HG02623 (cell line): ENCODE results near the gene CASKIN1.
A peak's percentile ranks its signal among the peaks of the same experiment; 100 is the strongest.

Experiments
- ATAC-seq: cut with Tn5 transposase; IDR thresholded peaks from one replicate; pipeline ENCODE4 v1.9.1; 2021; ENCODE audit warnings: moderate library complexity; ENCODE audit not compliant: unreplicated experiment

The CASKIN1 gene

DNA sequence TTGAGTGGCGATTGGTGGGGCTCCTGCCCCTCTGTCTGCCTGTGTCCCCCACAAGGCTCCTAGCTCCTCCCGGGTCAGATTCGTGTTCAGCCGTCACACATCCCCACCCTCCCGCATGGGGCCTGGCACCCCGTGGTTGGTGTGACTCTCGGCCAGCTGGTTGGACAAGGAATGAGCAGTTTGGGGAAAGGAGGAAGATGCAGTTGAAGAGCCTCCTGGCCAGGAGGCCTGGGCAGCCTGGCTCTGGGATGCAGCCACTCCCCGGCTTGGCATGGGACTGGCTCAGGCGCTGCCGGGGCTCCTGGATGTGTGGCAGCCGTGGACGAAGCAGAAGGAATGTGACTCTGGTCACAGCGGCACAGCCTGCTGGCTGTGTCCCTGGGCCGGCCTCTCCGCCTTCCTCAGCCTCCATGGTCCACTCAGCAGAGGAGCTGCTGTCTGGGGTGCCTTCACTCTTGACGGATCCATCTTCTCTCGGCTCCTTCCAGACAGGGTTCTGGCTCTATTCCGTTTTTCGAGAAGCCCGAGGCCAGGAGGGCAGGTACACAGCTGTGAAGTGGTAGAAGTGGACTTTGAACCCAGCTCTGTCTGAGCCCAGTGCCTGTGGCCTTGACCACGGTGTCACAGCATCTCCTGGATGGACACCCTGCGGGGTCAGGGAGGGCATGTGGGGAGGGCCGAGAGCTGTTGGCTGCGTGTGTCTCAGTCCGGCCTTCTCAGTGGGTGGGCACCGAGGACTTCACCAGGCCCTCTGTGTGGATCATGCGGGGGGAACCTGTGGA, 38.7 kb downstream of the CASKIN1 start:
- no peak for ATAC-seq

DNA sequence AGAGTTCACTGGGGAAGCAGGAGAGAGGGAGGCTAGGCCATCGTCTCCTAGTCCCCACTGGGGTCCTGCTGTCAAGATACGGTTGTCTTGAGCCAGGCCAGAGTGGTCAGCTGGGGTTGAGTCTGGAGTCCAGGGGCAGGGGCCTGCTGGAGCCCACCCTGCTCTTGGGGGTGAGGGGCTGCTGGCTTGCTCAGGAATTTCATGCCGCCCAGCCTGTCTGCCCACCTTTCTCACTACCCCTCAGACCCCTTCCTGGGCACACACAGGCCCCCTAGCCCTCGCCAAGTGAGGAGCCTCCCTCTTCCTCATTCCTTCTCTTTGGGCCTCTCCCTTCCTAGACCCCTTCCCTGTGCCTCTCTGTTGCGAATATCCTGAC, 39.6 kb downstream of the CASKIN1 start:
- no peak for ATAC-seq

DNA sequence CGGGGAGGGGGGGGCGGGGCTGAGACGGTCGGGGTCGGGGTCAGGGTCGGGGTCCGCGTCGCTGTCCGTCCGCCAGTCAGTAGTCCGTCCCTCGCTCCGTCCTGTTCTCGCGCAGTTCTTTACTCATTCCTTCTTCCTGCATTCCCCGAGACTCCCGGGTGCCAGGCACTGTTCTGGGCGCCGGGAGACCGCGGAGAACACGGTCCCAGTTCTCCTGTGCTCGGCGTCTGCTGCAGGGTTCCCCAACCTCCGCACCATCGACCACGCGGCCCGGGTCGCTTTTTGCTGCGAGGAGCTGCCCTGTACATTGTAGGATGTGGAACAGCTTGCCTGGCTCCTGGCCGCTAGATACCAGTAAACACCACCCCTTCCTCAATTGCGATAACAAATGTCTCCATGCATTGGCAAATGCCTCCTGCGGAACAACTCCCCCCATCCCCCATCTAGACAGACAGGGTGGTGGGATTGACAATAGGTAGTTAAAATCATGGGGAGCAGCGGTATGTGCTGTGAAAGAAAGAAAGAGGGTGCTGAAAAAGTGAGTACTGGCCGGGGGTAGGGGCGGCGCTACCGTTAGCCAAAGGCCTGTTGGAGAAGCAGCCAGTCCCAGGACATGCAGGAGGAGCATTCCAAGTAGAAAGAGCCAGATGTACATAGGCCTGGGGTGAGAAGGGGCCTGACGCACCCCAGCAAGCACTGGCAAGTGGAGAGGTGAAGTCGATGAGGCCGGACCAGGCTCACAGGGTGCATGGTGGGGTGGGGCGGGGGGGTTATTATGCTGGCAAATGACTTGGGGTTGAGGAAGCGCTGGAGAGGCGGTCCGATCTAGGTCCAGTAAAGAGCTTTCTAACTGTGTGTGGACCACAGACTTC, 40.2 kb downstream of the CASKIN1 start:
- no peak for ATAC-seq

DNA sequence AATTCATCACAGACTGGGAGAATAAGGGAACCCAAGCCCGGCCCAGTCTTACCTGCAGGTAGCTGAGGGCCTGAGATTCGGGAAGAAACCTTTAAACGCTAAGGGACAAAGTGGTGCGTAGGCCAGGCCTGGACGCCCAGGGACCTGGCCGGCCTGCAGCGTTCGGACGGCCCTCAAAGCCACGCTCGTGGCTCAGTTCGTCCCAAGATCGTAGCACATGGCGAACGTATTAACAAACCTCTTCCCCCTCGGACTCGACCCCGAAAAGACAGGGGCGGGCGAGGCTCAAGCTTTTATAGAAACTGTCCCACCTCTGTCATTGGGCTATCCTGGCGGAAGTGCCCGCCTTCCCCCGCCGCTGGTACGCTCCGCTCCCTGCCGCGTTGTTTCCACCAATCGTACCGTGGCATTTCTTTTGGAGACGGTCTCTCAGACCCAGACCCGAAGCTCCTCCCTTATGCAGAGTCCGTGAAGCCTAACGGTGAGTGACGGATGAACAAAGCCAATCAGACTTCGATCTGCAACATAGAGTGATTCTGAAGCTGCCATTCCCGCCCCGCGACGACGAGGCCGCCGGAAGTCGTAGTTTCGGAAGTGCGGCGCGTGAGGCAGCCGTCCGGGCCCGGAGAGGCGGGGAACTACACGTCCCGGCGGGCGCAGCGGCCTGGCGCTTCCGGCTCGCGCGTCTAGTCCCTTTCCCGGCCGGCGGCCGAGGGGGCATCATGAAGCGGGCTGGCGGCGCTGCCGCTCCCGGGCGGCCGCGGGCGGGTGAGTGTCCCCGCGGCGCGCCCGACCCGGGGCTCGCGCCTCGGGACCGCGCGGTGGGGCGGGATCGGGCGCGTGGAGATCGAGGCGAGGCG, 41.1 kb downstream of the CASKIN1 start, which contains the start of gene TRAF7:
TSS of gene TRAF7 (plus strand) at position 692 of the 860 bp plus-strand sequence. CDS start 8,139 bp downstream, outside the sequence.
- ATAC-seq, result peak; percentile 82

DNA sequence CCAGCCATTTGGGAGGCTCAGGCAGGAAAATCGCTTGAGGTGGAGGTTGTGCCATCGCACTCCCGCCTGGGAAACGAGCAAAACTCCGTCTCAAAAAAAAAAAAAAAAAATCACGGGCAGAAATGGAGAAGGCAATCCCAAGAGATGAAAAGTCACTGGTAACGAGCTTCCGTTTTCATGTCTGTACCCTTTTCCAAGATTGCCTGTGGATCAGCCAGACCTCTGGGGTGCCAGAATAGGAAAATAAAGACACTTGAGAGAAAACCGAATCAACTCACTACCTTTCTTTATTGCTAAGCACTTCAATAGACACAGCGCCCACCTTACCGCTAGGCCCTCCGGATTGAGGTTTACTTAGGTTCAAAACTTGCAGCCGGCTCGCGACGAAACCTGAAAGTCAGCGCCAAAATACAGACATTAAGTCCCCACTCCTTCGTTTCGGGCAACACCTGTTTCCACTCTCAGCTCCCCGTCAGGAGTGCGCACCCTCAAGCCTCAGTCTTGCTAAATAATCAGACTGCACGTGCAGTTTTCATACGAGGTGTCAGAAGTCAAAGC, 41.8 kb downstream of the CASKIN1 start:
- no peak for ATAC-seq

DNA sequence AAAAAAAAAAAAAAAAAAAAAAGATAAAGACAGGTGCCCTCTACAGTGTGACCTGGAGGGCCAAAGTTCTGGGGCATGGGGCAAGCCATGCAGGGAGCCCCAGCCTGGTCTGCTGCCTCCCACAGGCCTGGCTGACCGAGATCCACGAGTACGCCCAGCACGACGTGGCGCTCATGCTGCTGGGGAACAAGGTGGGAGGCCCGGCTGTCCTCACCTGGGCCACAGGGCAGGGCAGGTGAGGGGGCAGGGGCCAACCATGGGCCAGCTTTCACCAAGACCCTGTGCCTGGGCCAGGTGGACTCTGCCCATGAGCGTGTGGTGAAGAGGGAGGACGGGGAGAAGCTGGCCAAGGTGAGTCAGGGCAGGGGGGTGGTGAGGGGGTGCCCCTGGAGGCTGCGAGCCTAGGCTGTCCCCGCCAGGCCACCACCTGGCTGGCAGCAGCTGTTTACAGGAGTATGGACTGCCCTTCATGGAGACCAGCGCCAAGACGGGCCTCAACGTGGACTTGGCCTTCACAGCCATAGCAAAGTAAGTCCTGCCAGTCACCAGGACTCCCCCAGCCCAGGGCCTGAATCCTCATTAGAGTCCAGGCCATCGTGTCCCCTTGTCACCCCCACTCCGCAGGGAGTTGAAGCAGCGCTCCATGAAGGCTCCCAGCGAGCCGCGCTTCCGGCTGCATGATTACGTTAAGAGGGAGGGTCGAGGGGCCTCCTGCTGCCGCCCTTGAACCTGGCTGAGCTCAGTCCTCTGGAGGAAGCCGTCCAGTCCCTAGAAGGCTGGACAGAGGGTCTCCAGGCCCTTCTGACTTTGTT, 43.5 kb downstream of the CASKIN1 start:
- no peak for ATAC-seq

DNA sequence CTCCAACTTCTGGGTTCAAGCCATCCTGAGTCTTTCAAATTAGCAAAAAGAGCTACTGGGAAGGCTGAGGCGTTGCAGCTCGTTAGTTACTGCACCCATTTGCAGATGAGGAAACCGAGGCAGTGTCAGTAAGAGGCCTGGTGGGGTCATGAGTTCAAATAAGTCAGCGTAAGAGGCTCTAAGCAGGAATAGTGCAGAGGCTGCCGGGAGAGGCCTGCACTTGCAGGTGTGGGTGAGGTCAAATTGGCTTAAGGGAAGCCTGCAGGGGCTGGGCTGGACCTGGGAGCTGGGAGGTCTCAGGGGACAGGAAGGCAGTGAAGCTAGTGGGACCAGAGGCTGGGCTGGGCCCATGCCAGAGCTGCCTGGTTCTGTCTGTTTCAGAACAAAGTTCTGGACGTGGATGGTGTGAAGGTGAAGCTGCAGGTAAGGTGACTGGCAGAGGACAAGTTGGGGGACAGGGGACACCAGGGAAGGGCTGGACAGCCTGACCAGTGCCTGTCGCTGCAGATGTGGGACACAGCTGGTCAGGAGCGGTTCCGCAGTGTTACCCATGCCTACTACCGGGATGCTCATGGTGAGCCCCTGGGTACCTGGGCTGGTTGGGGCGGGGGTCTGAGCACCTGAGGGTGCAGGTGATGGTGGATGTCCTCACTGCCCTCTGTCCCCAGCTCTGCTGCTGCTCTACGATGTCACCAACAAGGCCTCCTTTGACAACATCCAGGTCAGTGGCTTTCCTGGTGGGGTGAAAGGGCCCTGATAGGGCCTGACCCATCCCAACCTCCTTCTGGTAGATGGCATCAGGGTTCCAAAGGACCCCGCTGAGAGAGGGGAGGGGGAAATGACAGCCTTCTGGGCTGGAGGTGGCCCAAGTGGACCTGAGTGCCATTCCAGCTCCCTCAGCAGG, 45.0 kb downstream of the CASKIN1 start:
- ATAC-seq, result no peak

DNA sequence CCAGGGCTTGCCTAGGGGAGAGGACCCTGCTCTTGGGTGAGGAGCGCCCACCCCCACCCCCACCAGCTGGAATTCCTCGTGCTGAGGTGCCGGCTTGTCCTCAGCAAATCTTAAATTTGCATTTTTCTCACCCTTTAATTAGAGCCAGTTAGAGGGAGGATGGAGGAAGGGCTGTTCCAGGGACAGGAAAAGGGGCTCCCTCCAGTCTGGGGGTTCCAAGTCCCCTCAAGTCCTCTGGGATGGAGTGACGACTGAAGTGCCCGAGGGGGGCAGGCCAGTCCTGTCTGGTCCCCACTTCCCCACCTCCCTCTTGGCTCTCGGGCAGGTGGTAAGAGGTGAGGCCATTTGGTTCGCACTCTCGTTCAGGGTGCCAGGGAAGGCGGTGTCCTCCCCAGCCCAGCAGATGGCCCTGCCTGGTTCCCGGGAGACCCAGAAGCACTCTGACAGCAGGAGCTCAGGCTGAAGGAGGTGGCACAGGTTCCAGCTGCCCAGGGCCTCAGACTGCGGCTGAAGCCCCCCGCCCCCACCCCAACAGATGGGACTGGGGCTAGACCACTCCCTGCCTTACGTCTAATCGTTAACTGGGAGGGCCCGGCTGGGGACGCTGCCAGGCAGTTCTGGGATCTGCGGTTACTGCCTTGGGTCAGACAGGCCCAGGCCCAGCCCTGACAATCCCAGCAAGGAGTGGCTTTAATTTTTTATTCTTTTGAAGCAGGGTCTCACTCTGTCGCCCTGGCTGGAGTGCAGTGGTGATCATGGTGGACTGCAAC, 45.8 kb downstream of the CASKIN1 start:
- ATAC-seq, result no peak

DNA sequence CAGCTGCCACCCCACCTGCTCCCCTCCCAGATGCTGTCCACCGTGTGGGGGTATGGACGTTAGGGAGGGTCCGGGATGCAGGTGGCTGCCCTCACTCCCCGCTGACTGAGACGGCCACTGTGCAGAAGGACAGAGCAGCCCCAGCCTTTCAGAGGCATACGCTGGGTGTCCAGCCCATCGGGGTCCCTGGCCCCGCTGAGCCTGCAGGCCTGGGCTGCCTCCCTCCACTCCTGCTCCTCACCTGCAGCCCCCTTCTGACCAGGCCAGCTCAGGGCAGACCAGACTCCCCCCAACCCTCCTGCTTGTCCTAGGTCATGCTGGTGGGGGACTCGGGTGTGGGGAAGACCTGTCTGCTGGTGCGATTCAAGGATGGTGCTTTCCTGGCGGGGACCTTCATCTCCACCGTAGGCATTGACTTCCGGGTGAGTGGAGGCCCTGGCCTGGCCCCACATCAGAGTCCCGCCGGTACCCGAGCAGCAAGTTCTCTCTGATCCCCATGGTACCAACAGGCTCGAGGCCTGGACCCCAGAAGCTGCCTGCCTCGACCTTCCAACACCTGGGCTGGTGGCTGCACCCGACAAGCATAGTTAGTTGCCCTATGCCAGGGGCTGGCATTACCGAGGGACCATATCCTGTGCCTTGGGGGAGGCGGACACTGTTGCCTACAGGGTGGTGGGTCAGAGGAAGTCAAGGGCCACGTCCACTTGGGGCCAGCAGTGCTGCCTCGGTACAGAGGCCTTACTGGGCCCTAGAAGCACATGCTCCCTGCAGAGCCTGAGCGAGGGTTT, 46.6 kb downstream of the CASKIN1 start:
- no peak for ATAC-seq

DNA sequence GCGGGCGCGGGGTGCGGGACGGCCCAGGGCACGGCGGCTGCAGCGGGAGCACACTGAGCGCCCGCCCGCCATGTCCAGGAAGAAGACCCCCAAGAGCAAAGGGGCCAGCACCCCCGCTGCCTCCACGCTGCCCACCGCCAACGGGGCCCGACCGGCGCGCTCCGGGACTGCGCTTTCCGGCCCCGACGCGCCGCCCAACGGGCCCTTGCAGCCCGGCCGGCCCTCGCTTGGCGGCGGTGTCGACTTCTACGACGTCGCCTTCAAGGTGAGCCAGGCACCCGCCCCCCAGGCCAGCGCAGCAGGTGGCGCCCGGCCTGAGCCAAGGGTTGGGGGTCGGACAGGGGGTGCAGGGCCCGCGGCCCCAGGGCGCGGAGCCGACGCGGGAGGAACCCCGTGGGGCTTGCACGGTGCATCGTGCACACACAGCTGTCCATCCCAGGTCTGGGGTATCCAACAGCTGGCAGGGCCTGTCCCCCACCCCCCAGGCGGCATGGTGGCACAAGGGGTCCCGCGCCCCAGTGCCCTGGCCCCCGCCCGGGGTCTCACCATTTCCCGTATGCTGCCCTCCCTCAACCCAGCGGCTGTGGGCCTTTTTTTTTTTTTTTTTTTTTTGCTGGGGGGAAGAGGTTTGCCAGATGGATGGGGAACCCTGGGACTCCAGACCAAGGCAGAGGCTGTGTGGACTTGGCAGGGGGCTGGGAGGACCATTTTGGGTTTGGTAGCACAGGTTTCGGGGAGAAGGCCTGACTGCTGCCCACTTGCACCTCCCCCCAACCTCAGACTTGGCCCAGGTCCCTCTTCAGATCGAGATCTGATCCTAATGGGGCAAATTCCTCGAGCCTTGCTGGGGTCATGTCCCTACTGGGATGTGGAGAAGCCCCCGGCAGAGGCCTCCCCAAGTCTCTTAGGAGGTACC, 47.4 kb downstream of the CASKIN1 start:
- no peak for ATAC-seq

DNA sequence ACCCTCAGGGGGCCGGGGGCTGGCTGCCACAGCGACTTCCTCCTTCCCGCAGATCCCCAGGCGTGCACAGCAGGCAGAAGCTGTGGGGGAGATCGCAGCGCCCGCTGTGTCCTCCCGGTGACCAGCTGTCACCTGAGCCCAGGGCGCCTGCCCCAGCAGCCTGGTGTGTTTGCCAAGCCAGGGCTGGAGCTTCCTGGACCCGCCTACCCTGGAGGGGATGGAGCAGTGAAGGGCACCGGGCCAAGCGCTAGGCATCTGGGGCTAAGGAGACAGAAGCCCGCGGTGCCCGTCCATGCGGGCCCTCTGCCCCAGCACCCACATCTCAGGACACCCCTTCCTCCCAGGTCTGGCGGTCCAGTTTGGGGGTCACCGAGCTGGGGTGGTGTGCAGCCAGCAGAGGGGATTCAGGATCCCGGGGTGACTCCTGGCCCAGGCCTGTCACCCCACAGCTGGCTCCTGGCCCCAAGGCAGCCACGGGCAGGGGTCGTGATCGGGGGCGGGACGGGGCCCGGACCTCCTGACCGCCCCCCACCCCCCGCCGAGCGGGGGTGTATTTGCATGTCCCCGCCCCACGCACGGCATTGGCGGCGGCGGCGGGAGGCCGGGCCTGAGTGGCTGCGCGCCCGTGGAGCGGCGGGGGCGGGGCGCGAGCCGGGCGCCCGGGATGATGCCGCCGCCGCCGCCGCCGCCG, 48.3 kb downstream of the CASKIN1 start, which contains the start of gene RAB26:
TSS of gene RAB26 (plus strand) at position 645 of the 691 bp plus-strand sequence. CDS start 159 bp downstream, outside the sequence.
- no peak for ATAC-seq

DNA sequence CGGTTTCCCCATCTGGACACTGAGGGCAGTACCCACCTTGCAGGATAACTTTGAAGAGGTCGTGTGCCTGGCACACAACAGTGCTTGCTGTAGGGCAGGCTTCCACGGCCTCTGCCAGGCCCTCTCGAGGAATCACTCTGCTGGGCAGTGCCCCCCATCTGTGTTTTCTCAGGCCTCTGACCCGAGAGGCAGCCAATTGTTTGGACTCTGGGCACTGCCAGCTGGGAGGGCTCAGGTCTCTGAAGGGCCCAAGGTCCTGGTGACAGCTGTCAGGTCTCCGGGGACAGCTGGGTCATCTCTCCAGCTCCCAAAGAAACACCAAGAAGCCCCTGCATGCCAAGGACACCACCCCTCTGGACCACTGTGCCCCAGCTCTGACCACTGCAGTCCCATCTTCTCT, 49.0 kb downstream of the CASKIN1 start:
- no peak for ATAC-seq

DNA sequence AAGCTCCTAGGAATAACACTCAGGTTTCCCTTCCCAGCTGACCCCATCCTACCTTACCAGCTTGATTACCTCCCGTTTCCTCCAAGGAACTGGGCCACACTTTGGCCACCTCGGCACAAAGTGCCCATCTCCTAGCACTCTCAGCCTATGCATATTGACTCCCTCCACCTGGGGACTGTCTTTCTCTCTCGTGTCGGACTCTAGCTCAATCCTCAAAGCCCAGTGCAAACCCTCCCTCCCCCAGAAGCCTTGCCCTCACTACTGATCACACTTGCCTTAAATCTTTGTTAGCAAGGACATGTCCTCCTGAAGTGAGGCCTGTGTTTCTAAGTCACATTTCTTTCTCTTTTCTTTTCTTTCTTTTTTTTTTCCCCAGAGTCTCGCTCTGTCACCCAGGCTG, 50.6 kb downstream of the CASKIN1 start:
- no peak for ATAC-seq

DNA sequence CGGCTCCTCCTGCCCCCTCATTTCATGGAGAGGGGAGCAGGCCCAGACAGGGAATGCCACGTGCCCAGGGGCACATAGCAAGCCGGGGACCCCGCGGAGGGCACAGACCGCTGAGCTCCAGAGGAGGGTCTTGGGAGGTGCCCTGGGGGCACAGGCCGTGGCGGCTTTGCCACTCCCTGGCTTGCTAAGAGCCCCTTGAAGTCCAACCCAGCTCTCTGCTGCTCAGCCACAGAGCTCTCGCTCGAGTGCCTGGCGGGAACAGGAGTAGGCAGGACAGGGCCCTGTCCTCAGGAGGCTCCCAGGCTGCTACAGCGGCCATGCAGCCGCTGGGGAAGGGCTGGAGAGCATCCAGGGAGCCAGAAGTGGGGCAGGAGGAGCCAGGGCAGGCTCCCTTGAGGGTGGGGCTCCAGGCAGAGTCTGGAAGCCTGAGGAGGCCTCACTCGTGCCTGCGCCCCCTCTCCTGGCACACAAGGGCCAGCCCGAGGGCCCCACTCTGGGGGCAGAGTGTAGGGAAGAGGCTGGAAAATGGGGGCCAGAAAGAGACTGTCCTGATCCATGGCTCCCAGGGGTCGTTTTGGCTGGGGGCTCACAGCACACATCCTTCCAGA, 52.4 kb downstream of the CASKIN1 start:
- ATAC-seq, result no peak
